Astrocyte (in vitro differentiated cells and primary cell): ENCODE measurements around the gene RPH3AL. TPM values are rescaled to one million over a fixed set of nuclear protein-coding genes. Genes with fewer than 3 reads are reported as not detected.
A peak's percentile ranks its signal among the peaks of the same experiment; 100 is the strongest.
"Not testable (repeated sequence)": the region's sequence is repeated elsewhere in the genome, so short reads cannot be mapped to it uniquely, and the experiment has no call there.

ENCODE experiments used
- DNase-seq: peaks from one replicate; pipeline ENCODE4 v3.0.0-alpha.2; 2010; ENCODE audit warnings: low read depth
- FAIRE-seq: peaks from 2 replicates; lab custom pipeline; 2011; peaks lifted over from hg19 to GRCh38; lab: Jason Lieb, UNC
- H2AFZ ChIP-seq: 2 replicates; pipeline ENCODE4 v1.6.0; 2012; ENCODE audit warnings: low read depth, low read length, inconsistent platforms
- H3K27ac ChIP-seq: 2 replicates; pipeline ENCODE4 v1.5.1; 2011; ENCODE audit warnings: low read depth, low read length, inconsistent platforms
- H3K27me3 ChIP-seq: 2 replicates; pipeline ENCODE4 v1.6.0; 2011; ENCODE audit warnings: low read length, inconsistent platforms; ENCODE audit not compliant: insufficient read depth
- H3K36me3 ChIP-seq: 2 replicates; pipeline ENCODE4 v1.5.1; 2011; ENCODE audit warnings: low read length, inconsistent platforms; ENCODE audit not compliant: insufficient read depth
- H3K4me1 ChIP-seq: 2 replicates; pipeline ENCODE4 v1.5.1; 2011; ENCODE audit warnings: low read length, inconsistent platforms; ENCODE audit not compliant: insufficient read depth
- H3K4me2 ChIP-seq: 2 replicates; pipeline ENCODE4 v1.6.0; 2012; ENCODE audit warnings: low read length, inconsistent platforms
- H3K4me3 ChIP-seq: 2 replicates; pipeline ENCODE4 v1.5.1; 2011; ENCODE audit warnings: low read depth, mild to moderate bottlenecking, low read length, inconsistent platforms; ENCODE audit not compliant: insufficient read depth
- H3K79me2 ChIP-seq: 2 replicates; pipeline ENCODE4 v1.6.0; 2012; ENCODE audit warnings: mild to moderate bottlenecking, low read length, inconsistent platforms; ENCODE audit not compliant: insufficient read depth
- H3K9ac ChIP-seq: 2 replicates; pipeline ENCODE4 v1.6.0; 2012; ENCODE audit warnings: mild to moderate bottlenecking, low read length, inconsistent platforms
- H3K9me3 ChIP-seq: 2 replicates; pipeline ENCODE4 v1.5.1; 2012; ENCODE audit warnings: low read depth, mild to moderate bottlenecking, low read length, inconsistent platforms; ENCODE audit not compliant: insufficient read depth
- H4K20me1 ChIP-seq: 2 replicates; pipeline ENCODE4 v1.6.0; 2012; ENCODE audit warnings: low read length, inconsistent platforms; ENCODE audit not compliant: insufficient read depth
- H3K27ac Mint-ChIP-seq: one replicate; pipeline ENCODE4 v1.8.0; 2021; ENCODE audit warnings: mild to moderate bottlenecking, mixed read lengths; ENCODE audit not compliant: unreplicated experiment
- H3K27me3 Mint-ChIP-seq: one replicate; pipeline ENCODE4 v1.8.0; 2021; ENCODE audit warnings: low read depth, mixed read lengths; ENCODE audit not compliant: unreplicated experiment
- H3K36me3 Mint-ChIP-seq: one replicate; pipeline ENCODE4 v1.8.0; 2021; ENCODE audit warnings: low read depth, mixed read lengths; ENCODE audit not compliant: unreplicated experiment
- H3K4me1 Mint-ChIP-seq: one replicate; pipeline ENCODE4 v1.8.0; 2021; ENCODE audit warnings: low read depth, mixed read lengths; ENCODE audit not compliant: unreplicated experiment
- H3K4me3 Mint-ChIP-seq: one replicate; pipeline ENCODE4 v1.8.0; 2021; ENCODE audit warnings: mild to moderate bottlenecking, moderate library complexity, mixed read lengths; ENCODE audit not compliant: unreplicated experiment
- H3K9me3 Mint-ChIP-seq: one replicate; pipeline ENCODE4 v1.8.0; 2021; ENCODE audit warnings: mild to moderate bottlenecking, mixed read lengths; ENCODE audit not compliant: unreplicated experiment
- CTCF ChIP-seq: IDR thresholded peaks from 2 replicates; pipeline ENCODE4 v1.5.1; 2011; ENCODE audit warnings: low read depth, mild to moderate bottlenecking, inconsistent platforms, low read length, moderate library complexity; ENCODE audit not compliant: insufficient read depth
- EZH2 ChIP-seq: IDR thresholded peaks from 2 replicates; pipeline ENCODE4 v1.6.1; 2012; ENCODE audit warnings: mild to moderate bottlenecking, low read length, inconsistent platforms; ENCODE audit not compliant: insufficient read depth
- total RNA-seq: library from RNA; stranded (reverse); gene quantifications from 2 replicates; pipeline ENCODE4 v1.2.1, GENCODE V29; 2021

The RPH3AL gene
- total RNA-seq, 1 donor from 2014 or later: 3.7 TPM

GRCh38 chr17:170130-170670 is 182.4 kb downstream of the RPH3AL start:
- Mint-ChIP-seq H3K4me1 (no peaks in the 10 kb centered on the region), H3K4me3 (no peak overlapping the region), H3K27me3 (peaks cover 29% of the 10 kb centered on the region), H3K9me3 (peaks cover 2% of the 10 kb centered on the region), H3K36me3 (no peaks in the 10 kb centered on the region), H3K27ac (no peak overlapping the region)
- H4K20me1 ChIP-seq: no peaks in the 10 kb centered on the region
- no peak overlapping the region for H3K9ac ChIP-seq
- no peak overlapping the region for H3K4me2 ChIP-seq
- FAIRE-seq (no peak), DNase-seq (no peak)
- H2AFZ ChIP-seq: no peak overlapping the region
- no peaks in the 10 kb centered on the region for H3K4me1 ChIP-seq
- H3K27me3 ChIP-seq: peaks cover 5% of the 10 kb centered on the region
- no peaks in the 10 kb centered on the region for H3K36me3 ChIP-seq
- H3K4me3 ChIP-seq: no peak overlapping the region
- no peaks in the 10 kb centered on the region for H3K79me2 ChIP-seq
- TF ChIP-seq EZH2 (no peak), CTCF (no peak)
- no peaks in the 10 kb centered on the region for H3K9me3 ChIP-seq
- H3K27ac ChIP-seq: no peak overlapping the region

GRCh38 chr17:168614-169013 is 184.0 kb downstream of the RPH3AL start:
- H3K4me3 Mint-ChIP-seq, H3K4me3 ChIP-seq, H3K4me1 Mint-ChIP-seq, H3K9ac ChIP-seq, FAIRE-seq, H3K4me2 ChIP-seq, H4K20me1 ChIP-seq, H3K27ac Mint-ChIP-seq, H3K4me1 ChIP-seq, H3K36me3 Mint-ChIP-seq, H3K9me3 Mint-ChIP-seq, H3K36me3 ChIP-seq, H3K27ac ChIP-seq, H2AFZ ChIP-seq, H3K9me3 ChIP-seq, H3K79me2 ChIP-seq, H3K27me3 ChIP-seq, DNase-seq: not testable (repeated sequence)
- H3K27me3 Mint-ChIP-seq: peaks cover 21% of the 10 kb centered on the region

GRCh38 chr17:165939-166338 is 186.7 kb downstream of the RPH3AL start:
- H3K36me3 ChIP-seq: no peaks in the 10 kb centered on the region
- no peak overlapping the region for H3K27ac ChIP-seq
- no peaks in the 10 kb centered on the region for H4K20me1 ChIP-seq
- TF ChIP-seq CTCF (no peak), EZH2 (no peak)
- no peaks in the 10 kb centered on the region for H3K4me1 ChIP-seq
- Mint-ChIP-seq H3K4me3 (no peak overlapping the region), H3K9me3 (peaks cover 2% of the 10 kb centered on the region), H3K4me1 (no peaks in the 10 kb centered on the region), H3K27ac (peak overlapping the region; percentile 47), H3K27me3 (peaks cover 25% of the 10 kb centered on the region), H3K36me3 (no peaks in the 10 kb centered on the region)
- no peak for DNase-seq
- no peak overlapping the region for H3K9ac ChIP-seq
- no peak for FAIRE-seq
- H2AFZ ChIP-seq: no peak overlapping the region
- no peak overlapping the region for H3K4me2 ChIP-seq
- peaks cover 2% of the 10 kb centered on the region for H3K27me3 ChIP-seq
- no peak overlapping the region for H3K4me3 ChIP-seq
- no peaks in the 10 kb centered on the region for H3K9me3 ChIP-seq
- no peaks in the 10 kb centered on the region for H3K79me2 ChIP-seq
